HFFc6 (cell line): ENCODE results near the gene LRRC74B. TPM values are rescaled to one million over a fixed set of nuclear protein-coding genes. Genes with fewer than 3 reads are reported as not detected.

Source experiments
- DNase-seq: peaks from one replicate; pipeline ENCODE4 v3.0.0-alpha.2; 2018
- H3K27ac Mint-ChIP-seq: 2 replicates; pipeline ENCODE4 v1.8.0; 2020; ENCODE audit warnings: mild to moderate bottlenecking, mixed read lengths
- H3K27me3 Mint-ChIP-seq: 2 replicates; pipeline ENCODE4 v1.8.0; 2021; ENCODE audit warnings: mild to moderate bottlenecking, moderate library complexity, mixed read lengths; ENCODE audit not compliant: insufficient read depth
- H3K36me3 Mint-ChIP-seq: 2 replicates; pipeline ENCODE4 v1.8.0; 2021; ENCODE audit warnings: low read depth, mixed read lengths
- H3K4me1 Mint-ChIP-seq: 2 replicates; pipeline ENCODE4 v1.8.0; 2020; ENCODE audit warnings: low read depth, mixed read lengths
- H3K4me3 Mint-ChIP-seq: 2 replicates; pipeline ENCODE4 v1.8.0; 2020; ENCODE audit warnings: mild to moderate bottlenecking, moderate library complexity, mixed read lengths
- H3K9me3 Mint-ChIP-seq: 2 replicates; pipeline ENCODE4 v1.8.0; 2020; ENCODE audit warnings: mild to moderate bottlenecking, mixed read lengths
- total RNA-seq, 6 experiments: library from RNA; stranded (reverse); fragmentation: NEBNext Ultra II Directional; extraction: Animal tissue kit (Norgen Biotek cat#: 25700); gene quantifications; 2 replicates in 1 of 6; 3 replicates in 5 of 6; pipeline ENCODE4 v1.2.3, GENCODE V29; 2021
- TF ChIP-seq, protein P1 (sequence below): fragments of 200-600 bp; sonication (generic); IDR thresholded peaks from 2 replicates; pipeline ENCODE4 v1.5.0; 2021; ENCODE audit warnings: antibody characterized with exemption, mild to moderate bottlenecking

Gene LRRC74B
- total RNA-seq, 6 experiments from 2014 or later, result not detected

DNA sequence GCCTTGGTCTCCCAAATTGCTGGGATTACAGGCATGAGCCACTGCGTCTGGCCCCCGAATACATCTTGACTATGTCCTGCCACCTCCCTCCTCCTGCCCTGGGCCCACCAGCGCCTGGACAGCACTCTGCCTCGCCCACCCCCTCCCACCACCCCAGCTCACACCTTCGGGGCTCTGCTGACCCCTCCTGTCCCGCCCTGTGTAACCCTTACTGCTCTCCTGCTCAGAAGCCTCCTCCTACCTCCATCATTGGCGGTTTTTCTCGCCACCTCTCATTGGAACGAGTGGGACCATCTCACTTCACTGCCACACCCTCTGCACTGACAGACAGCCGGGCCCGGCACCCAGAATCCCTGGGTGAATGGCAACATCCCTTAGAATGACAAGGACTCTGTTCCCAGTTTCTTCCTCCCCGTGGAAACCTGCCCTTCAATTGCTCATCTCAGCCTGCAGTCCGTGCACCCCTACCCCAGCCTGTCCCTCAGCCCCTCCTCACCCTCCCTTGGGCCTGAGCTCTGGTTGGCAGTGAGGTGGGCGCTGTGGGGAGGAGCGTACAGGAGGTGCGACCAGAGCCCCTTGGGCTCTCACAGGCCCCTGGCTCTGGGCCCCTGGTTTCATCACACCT lies 32.2 kb downstream of the LRRC74B start:
- H3K4me1 Mint-ChIP-seq, result peaks cover 16% of the 10 kb centered on the region
- no peak for DNase-seq
- H3K27me3 Mint-ChIP-seq, result peaks cover 5% of the 10 kb centered on the region; the same call in 1 of the 2 replicates
- no peak overlapping the region for H3K4me3 Mint-ChIP-seq
- no peaks in the 10 kb centered on the region for H3K9me3 Mint-ChIP-seq
- TF ChIP-seq, protein P1, sequence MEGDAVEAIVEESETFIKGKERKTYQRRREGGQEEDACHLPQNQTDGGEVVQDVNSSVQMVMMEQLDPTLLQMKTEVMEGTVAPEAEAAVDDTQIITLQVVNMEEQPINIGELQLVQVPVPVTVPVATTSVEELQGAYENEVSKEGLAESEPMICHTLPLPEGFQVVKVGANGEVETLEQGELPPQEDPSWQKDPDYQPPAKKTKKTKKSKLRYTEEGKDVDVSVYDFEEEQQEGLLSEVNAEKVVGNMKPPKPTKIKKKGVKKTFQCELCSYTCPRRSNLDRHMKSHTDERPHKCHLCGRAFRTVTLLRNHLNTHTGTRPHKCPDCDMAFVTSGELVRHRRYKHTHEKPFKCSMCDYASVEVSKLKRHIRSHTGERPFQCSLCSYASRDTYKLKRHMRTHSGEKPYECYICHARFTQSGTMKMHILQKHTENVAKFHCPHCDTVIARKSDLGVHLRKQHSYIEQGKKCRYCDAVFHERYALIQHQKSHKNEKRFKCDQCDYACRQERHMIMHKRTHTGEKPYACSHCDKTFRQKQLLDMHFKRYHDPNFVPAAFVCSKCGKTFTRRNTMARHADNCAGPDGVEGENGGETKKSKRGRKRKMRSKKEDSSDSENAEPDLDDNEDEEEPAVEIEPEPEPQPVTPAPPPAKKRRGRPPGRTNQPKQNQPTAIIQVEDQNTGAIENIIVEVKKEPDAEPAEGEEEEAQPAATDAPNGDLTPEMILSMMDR, result no peak
- no peak overlapping the region for H3K27ac Mint-ChIP-seq
- H3K36me3 Mint-ChIP-seq, result no peaks in the 10 kb centered on the region

DNA sequence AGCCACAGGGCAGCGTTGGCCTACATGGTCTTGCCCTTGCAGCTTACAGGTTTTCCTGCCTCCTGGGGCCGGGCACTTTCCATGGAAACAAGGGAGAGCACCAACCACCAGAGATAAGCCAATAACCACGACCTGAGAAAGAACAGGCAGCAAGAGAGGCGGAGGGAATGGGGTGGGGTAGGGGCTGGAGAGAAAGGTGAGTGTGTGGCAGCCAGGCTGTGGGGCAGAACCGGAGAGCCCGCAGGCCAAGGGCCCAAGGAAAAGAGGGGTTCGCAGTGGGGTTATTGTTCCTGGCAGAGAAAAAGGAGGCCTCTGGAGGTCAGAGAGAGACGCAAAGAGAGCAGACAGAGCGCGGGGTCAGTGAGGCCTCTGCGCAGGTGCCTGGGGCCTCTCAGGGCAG lies 33.2 kb downstream of the LRRC74B start:
- peaks cover 6% of the 10 kb centered on the region for H3K4me1 Mint-ChIP-seq

DNA sequence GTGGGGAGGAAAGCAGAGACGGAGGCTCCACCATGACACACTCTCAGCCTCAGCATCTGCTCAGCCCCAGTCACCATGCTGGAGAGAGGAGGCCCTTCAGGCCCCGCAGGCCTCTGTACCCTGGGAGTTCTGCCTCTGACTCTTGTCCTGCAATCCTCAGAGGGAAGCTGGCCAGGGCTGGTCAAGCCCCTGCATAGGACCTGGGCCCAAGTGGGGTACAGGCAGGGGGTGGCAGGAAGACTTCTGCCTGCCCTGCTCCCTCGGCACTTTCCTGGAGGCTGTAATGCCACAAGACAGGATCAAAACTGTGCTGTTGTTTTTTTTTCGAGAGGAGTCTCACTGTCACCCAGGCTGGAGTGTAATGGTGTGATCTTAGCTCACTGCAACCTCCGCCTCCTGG lies 33.7 kb downstream of the LRRC74B start:
- Mint-ChIP-seq H3K9me3 (no peaks in the 10 kb centered on the region), H3K27ac (no peak overlapping the region), H3K4me3 (no peak overlapping the region), H3K27me3 (peaks cover 3% of the 10 kb centered on the region; the same call in 1 of the 2 replicates), H3K4me1 (peaks cover under 1% of the 10 kb centered on the region), H3K36me3 (no peaks in the 10 kb centered on the region)
- TF ChIP-seq, protein P1, result no peak
- DNase-seq, result no peak

More for the DNA sequence above, 33.2 kb downstream of the LRRC74B start:
- no peak for DNase-seq
- Mint-ChIP-seq H3K9me3 (no peaks in the 10 kb centered on the region), H3K27ac (no peak overlapping the region), H3K27me3 (peaks cover 3% of the 10 kb centered on the region; the same call in 1 of the 2 replicates), H3K36me3 (no peaks in the 10 kb centered on the region), H3K4me3 (no peak overlapping the region)
- TF ChIP-seq, protein P1, result no peak

DNA sequence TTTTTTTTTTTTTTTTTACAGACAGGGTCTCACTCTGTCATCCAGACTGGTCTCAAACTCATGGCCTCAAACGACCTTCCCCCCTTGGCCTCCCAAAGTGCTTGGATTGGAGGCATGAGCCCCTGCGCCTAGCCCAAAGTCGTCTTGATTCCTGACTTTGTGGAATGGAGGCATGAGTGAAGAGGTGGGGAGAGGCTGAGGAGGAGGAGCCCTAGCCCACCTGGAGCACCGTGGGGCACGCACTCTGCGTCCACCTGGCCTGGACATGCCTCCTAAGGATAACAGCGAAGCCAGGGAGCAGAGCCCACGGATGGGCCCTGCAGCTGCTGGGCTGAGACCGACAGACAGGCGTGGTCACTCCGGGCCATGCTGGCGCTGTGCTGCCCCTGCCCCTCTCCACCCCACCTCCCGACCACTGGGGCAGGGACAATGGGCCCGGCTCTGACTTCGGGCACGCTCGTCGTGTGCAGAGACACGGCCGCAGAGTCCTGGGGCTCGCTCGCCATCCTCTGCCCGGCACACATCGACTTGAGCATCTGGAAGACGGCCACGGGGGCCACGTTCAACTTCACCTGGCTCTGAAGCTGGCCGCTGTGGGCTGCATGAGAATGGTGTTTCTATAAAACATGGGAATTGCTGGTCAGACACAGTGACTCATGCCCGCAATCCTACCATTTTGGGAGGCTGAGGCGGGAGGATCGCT lies 34.8 kb downstream of the LRRC74B start:
- H3K4me3 Mint-ChIP-seq, result no peak overlapping the region
- TF ChIP-seq, protein P1, result no peak
- H3K4me1 Mint-ChIP-seq, result no peaks in the 10 kb centered on the region
- no peak overlapping the region for H3K27ac Mint-ChIP-seq
- no peaks in the 10 kb centered on the region for H3K36me3 Mint-ChIP-seq
- H3K9me3 Mint-ChIP-seq, result no peaks in the 10 kb centered on the region
- peaks cover 3% of the 10 kb centered on the region; the same call in 1 of the 2 replicates for H3K27me3 Mint-ChIP-seq
- no peak for DNase-seq

DNA sequence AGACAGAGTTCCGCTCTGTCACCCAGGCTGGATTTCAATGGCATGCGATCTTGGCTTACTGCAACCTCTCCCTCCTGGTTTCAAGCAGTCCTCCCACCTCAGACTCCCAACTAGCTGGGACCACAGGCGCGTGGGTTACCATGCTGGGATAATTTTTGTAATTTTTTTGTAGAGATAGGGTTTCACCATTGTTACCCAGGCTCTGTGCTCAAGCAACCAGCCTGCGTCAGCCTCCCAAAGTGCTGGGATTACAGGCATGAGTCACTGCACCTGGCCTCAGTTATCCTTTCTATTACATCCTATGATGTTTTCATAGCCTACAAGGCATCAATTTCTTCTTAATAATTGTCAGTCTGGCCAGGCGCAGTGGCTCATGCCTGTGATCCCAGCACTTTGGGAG lies 36.5 kb downstream of the LRRC74B start:
- Mint-ChIP-seq H3K4me1 (no peaks in the 10 kb centered on the region), H3K4me3 (no peak overlapping the region), H3K9me3 (no peaks in the 10 kb centered on the region), H3K27me3 (peaks cover 3% of the 10 kb centered on the region; the same call in 1 of the 2 replicates), H3K36me3 (no peaks in the 10 kb centered on the region), H3K27ac (no peak overlapping the region)
- no peak for DNase-seq
- TF ChIP-seq, protein P1, result no peak
